MCF 10A (cell line): ENCODE results near the gene POLR3K. TPM values are rescaled to one million over a fixed set of nuclear protein-coding genes. Genes with fewer than 3 reads are reported as not detected.

Experiments used
- BruUV-seq: library from RNA; stranded (reverse); fragments of 400-500 nt; replicated peaks from 2 replicates; lab custom pipeline; 2021; lab: Mats Ljungman, UMichigan
- CTCF ChIA-PET: fragments of 300-600 bp; sonication (Branson Sonifier 250); formaldehyde crosslinking; extraction: SDS; loops from one replicate; lab custom pipeline; 2021; ENCODE audit warnings: antibody characterized with exemption, inconsistent platforms; lab: Yijun Ruan, JAX
- POLR2A ChIA-PET: fragments of 300-600, 350-650 bp; sonication (Branson Sonifier 250); formaldehyde crosslinking; extraction: SDS; loops from one replicate; lab custom pipeline; 2020; ENCODE audit warnings: antibody characterized with exemption, inconsistent platforms; lab: Yijun Ruan, JAX
- DNase-seq: peaks from one replicate; pipeline ENCODE4 v3.0.0-alpha.2; 2018; ENCODE audit not compliant: unreplicated experiment
- H3K27ac Mint-ChIP-seq: one replicate; pipeline ENCODE4 v1.8.0; 2022; ENCODE audit warnings: mild to moderate bottlenecking, low read depth, mixed read lengths; ENCODE audit not compliant: unreplicated experiment
- H3K27me3 Mint-ChIP-seq: one replicate; pipeline ENCODE4 v1.8.0; 2022; ENCODE audit warnings: mixed read lengths; ENCODE audit not compliant: insufficient read depth, unreplicated experiment
- H3K36me3 Mint-ChIP-seq: one replicate; pipeline ENCODE4 v1.8.0; 2022; ENCODE audit warnings: mild to moderate bottlenecking, moderate library complexity, mixed read lengths; ENCODE audit not compliant: insufficient read depth, unreplicated experiment
- H3K4me1 Mint-ChIP-seq: one replicate; pipeline ENCODE4 v1.8.0; 2022; ENCODE audit warnings: mixed read lengths; ENCODE audit not compliant: insufficient read depth, unreplicated experiment
- H3K4me3 Mint-ChIP-seq: one replicate; pipeline ENCODE4 v1.8.0; 2022; ENCODE audit warnings: mild to moderate bottlenecking, moderate library complexity, mixed read lengths; ENCODE audit not compliant: unreplicated experiment
- H3K9me3 Mint-ChIP-seq: one replicate; pipeline ENCODE4 v1.8.0; 2022; ENCODE audit warnings: mixed read lengths; ENCODE audit not compliant: unreplicated experiment
- intact Hi-C: fragments of 100-400 bp; cut with micrococcal nuclease; formaldehyde crosslinking; loops from 2 replicates; pipeline ENCODE4 v1.14.1; 2022
- total RNA-seq: library from RNA; stranded (reverse); gene quantifications from 2 replicates; pipeline ENCODE4 v1.2.3, GENCODE V29; 2022
- TF ChIP-seq, protein P1 (sequence below): fragments of 200-600 bp; IDR thresholded peaks from one replicate; pipeline ENCODE4 v1.8.0; 2022; ENCODE audit warnings: antibody characterized with exemption, mild to moderate bottlenecking; ENCODE audit not compliant: unreplicated experiment

Gene POLR3K
- total RNA-seq, 1 experiment from 2014 or later, result 19.2 TPM

DNA sequence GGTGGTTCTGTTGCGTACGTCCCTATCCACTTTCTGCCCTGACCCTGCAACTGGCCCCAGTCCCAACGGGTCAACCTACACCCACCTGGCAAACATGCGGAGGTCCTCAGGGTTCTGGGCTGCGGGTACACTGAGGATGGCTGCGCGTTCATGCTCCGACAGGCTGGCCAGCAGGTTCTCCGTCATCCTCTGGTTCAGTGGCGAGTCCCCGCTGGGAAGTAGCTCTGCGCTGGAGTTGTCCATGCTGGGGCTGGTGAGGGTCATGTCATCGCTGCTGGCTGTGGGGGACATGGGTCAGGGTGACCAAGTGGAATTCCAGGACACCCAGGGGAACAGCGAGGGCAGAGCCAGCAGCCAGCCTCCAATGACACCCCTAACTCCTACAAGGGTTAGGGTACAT is 35.2 kb upstream of the POLR3K start:
- intact Hi-C loops, result no loop called here
- BruUV-seq, result no TSS peak
- H3K27me3 Mint-ChIP-seq, result no peaks in the 10 kb centered on the region
- H3K4me3 Mint-ChIP-seq, result no peak overlapping the region
- H3K9me3 Mint-ChIP-seq, result no peaks in the 10 kb centered on the region
- TF ChIP-seq, protein P1, sequence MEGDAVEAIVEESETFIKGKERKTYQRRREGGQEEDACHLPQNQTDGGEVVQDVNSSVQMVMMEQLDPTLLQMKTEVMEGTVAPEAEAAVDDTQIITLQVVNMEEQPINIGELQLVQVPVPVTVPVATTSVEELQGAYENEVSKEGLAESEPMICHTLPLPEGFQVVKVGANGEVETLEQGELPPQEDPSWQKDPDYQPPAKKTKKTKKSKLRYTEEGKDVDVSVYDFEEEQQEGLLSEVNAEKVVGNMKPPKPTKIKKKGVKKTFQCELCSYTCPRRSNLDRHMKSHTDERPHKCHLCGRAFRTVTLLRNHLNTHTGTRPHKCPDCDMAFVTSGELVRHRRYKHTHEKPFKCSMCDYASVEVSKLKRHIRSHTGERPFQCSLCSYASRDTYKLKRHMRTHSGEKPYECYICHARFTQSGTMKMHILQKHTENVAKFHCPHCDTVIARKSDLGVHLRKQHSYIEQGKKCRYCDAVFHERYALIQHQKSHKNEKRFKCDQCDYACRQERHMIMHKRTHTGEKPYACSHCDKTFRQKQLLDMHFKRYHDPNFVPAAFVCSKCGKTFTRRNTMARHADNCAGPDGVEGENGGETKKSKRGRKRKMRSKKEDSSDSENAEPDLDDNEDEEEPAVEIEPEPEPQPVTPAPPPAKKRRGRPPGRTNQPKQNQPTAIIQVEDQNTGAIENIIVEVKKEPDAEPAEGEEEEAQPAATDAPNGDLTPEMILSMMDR, result no peak
- CTCF ChIA-PET, result no interaction called here
- POLR2A ChIA-PET, result no interaction called here
- no peak overlapping the region for H3K27ac Mint-ChIP-seq
- peaks cover 51% of the 10 kb centered on the region for H3K36me3 Mint-ChIP-seq
- no peak for DNase-seq
- H3K4me1 Mint-ChIP-seq, result peaks cover 8% of the 10 kb centered on the region

DNA sequence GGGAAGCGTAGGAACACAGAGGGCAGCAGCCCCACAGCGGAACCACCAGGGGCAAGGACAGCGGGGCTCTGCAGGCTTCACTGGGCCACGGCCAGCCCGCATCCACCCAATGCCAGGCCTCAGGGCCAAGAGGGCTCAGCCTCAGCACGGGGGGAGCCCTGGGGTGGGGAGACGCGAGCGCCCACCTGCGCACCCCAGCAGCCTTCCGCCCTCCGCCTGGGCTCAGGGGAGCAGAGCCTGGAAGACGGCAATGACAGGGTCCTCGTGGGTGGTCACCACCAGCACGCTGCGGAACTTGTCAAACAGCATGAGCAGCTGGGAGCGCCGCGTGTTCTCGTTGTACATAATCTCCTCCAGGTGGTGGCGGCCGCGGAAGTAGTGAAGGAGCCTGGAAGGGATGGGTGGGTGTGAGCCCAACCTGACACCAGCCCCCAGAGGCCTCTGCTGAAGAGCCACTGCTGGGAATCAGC is 33.1 kb upstream of the POLR3K start:
- Mint-ChIP-seq H3K4me1 (peaks cover 8% of the 10 kb centered on the region), H3K4me3 (no peak overlapping the region), H3K27me3 (no peaks in the 10 kb centered on the region), H3K9me3 (no peaks in the 10 kb centered on the region), H3K27ac (no peak overlapping the region), H3K36me3 (peaks cover 40% of the 10 kb centered on the region)
- POLR2A ChIA-PET, result interaction anchor here (1.3 kb wide), 1 partner anchor 10 kb away, joined by 4 read pairs; no protein-coding TSS in a partner anchor
- TF ChIP-seq, protein P1, result no peak
- intact Hi-C loops, result no loop called here
- no peak for DNase-seq
- CTCF ChIA-PET, result interaction anchor here (1.2 to 1.7 kb wide), 3 partner anchors 10 to 276 kb away, joined by 3 to 9 read pairs (median 4); no protein-coding TSS in a partner anchor
- BruUV-seq, result no TSS peak

DNA sequence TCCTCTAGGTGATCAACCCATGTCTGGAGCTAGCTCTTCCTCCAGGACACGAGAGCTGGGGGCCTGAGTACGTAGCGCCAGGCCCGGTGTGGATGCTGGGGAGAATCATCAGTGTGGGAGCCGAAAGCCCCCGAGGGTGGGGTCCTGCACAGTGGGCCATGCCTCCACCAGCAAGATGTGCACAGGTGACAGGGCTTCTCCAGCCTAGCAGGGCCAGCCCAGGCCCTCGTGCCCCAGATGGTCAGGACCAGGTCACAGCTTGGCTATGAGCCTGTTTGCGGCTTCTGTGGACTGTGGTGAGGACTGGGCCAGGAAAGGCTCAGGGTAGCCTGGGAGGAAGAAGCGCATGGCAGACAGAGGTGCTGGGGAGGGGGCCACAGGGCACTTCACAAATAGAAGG is 32.5 kb upstream of the POLR3K start:
- CTCF ChIA-PET, result interaction anchor here (0.9 to 1.7 kb wide), 5 partner anchors 10 to 276 kb away, joined by 3 to 8 read pairs (median 4); no protein-coding TSS in a partner anchor
- H3K27ac Mint-ChIP-seq, result peak overlapping the region; percentile 51
- H3K4me1 Mint-ChIP-seq, result peaks cover 8% of the 10 kb centered on the region
- no peak for DNase-seq
- H3K27me3 Mint-ChIP-seq, result no peaks in the 10 kb centered on the region
- intact Hi-C loops, result no loop called here
- TF ChIP-seq, protein P1, result no peak
- POLR2A ChIA-PET, result interaction anchor here (1.3 to 1.8 kb wide), 2 partner anchors 8 to 11 kb away, joined by 4 to 8 read pairs; no protein-coding TSS in a partner anchor
- H3K4me3 Mint-ChIP-seq, result no peak overlapping the region
- H3K9me3 Mint-ChIP-seq, result no peaks in the 10 kb centered on the region
- peaks cover 41% of the 10 kb centered on the region for H3K36me3 Mint-ChIP-seq
- TSS peak; percentile 67 for BruUV-seq

DNA sequence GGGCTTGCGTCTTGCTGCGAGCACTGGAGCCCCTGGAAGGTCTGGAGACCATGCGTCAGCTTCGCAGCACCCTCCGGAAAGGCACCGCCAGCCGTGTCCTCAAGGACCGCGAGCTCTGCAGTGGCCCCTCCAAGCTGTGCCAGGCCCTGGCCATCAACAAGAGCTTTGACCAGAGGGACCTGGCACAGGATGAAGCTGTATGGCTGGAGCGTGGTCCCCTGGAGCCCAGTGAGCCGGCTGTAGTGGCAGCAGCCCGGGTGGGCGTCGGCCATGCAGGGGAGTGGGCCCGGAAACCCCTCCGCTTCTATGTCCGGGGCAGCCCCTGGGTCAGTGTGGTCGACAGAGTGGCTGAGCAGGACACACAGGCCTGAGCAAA is 32.0 kb upstream of the POLR3K start:
- no peaks in the 10 kb centered on the region for H3K9me3 Mint-ChIP-seq
- ChIA-PET POLR2A (interaction anchor here (1.3 to 1.8 kb wide), 2 partner anchors 9 to 12 kb away, joined by 4 to 8 read pairs; no protein-coding TSS in a partner anchor), CTCF (interaction anchor here (0.9 to 1.7 kb wide), 5 partner anchors 10 to 277 kb away, joined by 3 to 8 read pairs (median 4); no protein-coding TSS in a partner anchor)
- H3K27me3 Mint-ChIP-seq, result no peaks in the 10 kb centered on the region
- BruUV-seq, result no TSS peak
- H3K4me3 Mint-ChIP-seq, result no peak overlapping the region
- peaks cover 46% of the 10 kb centered on the region for H3K36me3 Mint-ChIP-seq
- peaks cover 8% of the 10 kb centered on the region for H3K4me1 Mint-ChIP-seq
- no peak for DNase-seq
- TF ChIP-seq, protein P1, result no peak
- peak overlapping the region; percentile 73 for H3K27ac Mint-ChIP-seq
- intact Hi-C loops, result no loop called here
